ENCODE measurements around the gene AGPS.

GRCh38 chr2:177466337-177467195, 74.0 kb downstream of the AGPS start:
- TF ChIP-seq CTCF (IDR thresholded peaks at IDR 0.05): no peak
- no peak for TF ChIP-seq POLR2AphosphoS5 (IDR thresholded peaks at IDR 0.05)
- no peak for TF ChIP-seq EP300 (IDR thresholded peaks at IDR 0.05)
- no peak for TF ChIP-seq POLR2A (IDR thresholded peaks at IDR 0.05)
